ENCODE measurements around the gene CA10. TPM values are rescaled to one million over a fixed set of nuclear protein-coding genes. Genes with fewer than 3 reads are reported as not detected.

The CA10 gene
- polyA plus RNA-seq, 1 donor from 2014 or later: 6.2 TPM

DNA sequence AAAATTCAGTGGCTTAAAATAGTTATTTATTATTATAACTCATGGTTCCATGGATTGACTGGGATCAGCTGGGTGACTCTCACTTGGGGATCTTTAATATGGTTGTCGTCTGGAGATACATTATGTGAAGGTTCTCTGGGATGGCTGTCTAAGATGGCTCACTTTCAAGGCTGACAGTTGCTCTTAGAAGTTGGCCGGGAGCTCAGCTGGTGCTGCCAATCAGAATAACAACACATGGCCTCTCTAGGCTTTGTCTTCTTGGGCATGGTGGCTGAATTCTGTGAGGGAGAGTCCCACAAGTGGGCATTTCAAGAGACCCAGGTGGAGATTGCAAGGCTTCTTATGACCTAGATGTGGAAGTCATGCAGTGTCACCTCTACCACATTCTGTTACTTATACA lies 269.7 kb downstream of the CA10 start:
- no peak overlapping the region for H3K4me2 ChIP-seq (ENCODE audit: low read length)
- H3F3A ChIP-seq (ENCODE audit: insufficient read depth, low read length, poor library complexity, severe bottlenecking): no peaks in the 10 kb centered on the region
- no peaks in the 10 kb centered on the region for H3K79me2 ChIP-seq (replicated peaks; ENCODE audit: insufficient read depth, low read length)
- H3K27me3 ChIP-seq (ENCODE audit: insufficient read depth, low read depth, low read length): no peaks in the 10 kb centered on the region
- no peaks in the 10 kb centered on the region for H3K9me3 ChIP-seq (ENCODE audit: low read length)
- H2AFZ ChIP-seq (ENCODE audit: low read depth, low read length): no peak overlapping the region
- TF ChIP-seq TAF1 (IDR thresholded peaks at IDR 0.05; ENCODE audit: low read depth): no peak
- no peaks in the 10 kb centered on the region for H3K36me3 ChIP-seq (ENCODE audit: insufficient read depth, low read length)
- no peaks in the 10 kb centered on the region for H4K20me1 ChIP-seq (ENCODE audit: insufficient read depth)
- H3K9me2 ChIP-seq (ENCODE audit: insufficient read depth, low read length): no peaks in the 10 kb centered on the region
- no peak overlapping the region for H3K4me3 ChIP-seq (ENCODE audit: low read length)
- H3K9ac ChIP-seq (ENCODE audit: low read length): no peak overlapping the region
- H3K27ac ChIP-seq (ENCODE audit: low read length): no peak overlapping the region

DNA sequence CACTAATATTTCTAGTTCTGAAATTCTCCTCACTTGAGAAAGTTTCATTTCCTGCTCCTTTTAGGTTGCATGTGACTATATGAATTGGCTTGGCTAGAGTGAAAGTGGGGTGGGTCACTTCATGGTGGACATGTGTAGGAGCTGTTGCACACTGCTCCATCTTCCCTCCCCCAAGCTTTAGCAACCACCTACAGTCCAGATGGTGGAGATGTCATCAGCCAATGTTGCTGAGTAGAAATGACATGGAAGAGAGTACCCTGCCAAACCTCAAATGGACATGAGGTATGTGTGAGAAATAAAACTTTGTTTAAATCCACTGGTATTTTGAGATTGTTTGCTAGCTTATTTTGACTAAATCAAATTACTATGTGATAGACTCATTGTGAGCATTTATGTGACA lies 281.5 kb downstream of the CA10 start:
- H3F3A ChIP-seq (ENCODE audit: insufficient read depth, low read length, poor library complexity, severe bottlenecking): no peaks in the 10 kb centered on the region
- no peak overlapping the region for H2AFZ ChIP-seq (ENCODE audit: low read depth, low read length)
- H3K27ac ChIP-seq (ENCODE audit: low read length): no peak overlapping the region
- no peak overlapping the region for H3K9ac ChIP-seq (ENCODE audit: low read length)
- no peaks in the 10 kb centered on the region for H3K9me2 ChIP-seq (ENCODE audit: insufficient read depth, low read length)
- H3K79me2 ChIP-seq (replicated peaks; ENCODE audit: insufficient read depth, low read length): no peaks in the 10 kb centered on the region
- H3K4me3 ChIP-seq (ENCODE audit: low read length): no peak overlapping the region
- H4K20me1 ChIP-seq (ENCODE audit: insufficient read depth): no peaks in the 10 kb centered on the region
- no peak for TF ChIP-seq RAD21 (conservative IDR thresholded peaks at IDR 0.05)
- no peak for TF ChIP-seq TAF1 (IDR thresholded peaks at IDR 0.05; ENCODE audit: low read depth)
- TF ChIP-seq EZH2 (IDR thresholded peaks at IDR 0.05; ENCODE audit: borderline replicate concordance, insufficient read depth, low read length, poor library complexity, severe bottlenecking): no peak
- no peak for TF ChIP-seq SMC3 (conservative IDR thresholded peaks at IDR 0.05; ENCODE audit: poor library complexity)
- TF ChIP-seq, protein P1, sequence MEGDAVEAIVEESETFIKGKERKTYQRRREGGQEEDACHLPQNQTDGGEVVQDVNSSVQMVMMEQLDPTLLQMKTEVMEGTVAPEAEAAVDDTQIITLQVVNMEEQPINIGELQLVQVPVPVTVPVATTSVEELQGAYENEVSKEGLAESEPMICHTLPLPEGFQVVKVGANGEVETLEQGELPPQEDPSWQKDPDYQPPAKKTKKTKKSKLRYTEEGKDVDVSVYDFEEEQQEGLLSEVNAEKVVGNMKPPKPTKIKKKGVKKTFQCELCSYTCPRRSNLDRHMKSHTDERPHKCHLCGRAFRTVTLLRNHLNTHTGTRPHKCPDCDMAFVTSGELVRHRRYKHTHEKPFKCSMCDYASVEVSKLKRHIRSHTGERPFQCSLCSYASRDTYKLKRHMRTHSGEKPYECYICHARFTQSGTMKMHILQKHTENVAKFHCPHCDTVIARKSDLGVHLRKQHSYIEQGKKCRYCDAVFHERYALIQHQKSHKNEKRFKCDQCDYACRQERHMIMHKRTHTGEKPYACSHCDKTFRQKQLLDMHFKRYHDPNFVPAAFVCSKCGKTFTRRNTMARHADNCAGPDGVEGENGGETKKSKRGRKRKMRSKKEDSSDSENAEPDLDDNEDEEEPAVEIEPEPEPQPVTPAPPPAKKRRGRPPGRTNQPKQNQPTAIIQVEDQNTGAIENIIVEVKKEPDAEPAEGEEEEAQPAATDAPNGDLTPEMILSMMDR (IDR thresholded peaks at IDR 0.05; ENCODE audit: poor library complexity, severe bottlenecking): no peak
- TF ChIP-seq, protein P2, sequence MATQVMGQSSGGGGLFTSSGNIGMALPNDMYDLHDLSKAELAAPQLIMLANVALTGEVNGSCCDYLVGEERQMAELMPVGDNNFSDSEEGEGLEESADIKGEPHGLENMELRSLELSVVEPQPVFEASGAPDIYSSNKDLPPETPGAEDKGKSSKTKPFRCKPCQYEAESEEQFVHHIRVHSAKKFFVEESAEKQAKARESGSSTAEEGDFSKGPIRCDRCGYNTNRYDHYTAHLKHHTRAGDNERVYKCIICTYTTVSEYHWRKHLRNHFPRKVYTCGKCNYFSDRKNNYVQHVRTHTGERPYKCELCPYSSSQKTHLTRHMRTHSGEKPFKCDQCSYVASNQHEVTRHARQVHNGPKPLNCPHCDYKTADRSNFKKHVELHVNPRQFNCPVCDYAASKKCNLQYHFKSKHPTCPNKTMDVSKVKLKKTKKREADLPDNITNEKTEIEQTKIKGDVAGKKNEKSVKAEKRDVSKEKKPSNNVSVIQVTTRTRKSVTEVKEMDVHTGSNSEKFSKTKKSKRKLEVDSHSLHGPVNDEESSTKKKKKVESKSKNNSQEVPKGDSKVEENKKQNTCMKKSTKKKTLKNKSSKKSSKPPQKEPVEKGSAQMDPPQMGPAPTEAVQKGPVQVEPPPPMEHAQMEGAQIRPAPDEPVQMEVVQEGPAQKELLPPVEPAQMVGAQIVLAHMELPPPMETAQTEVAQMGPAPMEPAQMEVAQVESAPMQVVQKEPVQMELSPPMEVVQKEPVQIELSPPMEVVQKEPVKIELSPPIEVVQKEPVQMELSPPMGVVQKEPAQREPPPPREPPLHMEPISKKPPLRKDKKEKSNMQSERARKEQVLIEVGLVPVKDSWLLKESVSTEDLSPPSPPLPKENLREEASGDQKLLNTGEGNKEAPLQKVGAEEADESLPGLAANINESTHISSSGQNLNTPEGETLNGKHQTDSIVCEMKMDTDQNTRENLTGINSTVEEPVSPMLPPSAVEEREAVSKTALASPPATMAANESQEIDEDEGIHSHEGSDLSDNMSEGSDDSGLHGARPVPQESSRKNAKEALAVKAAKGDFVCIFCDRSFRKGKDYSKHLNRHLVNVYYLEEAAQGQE (IDR thresholded peaks at IDR 0.05; ENCODE audit: borderline replicate concordance): no peak
- TF ChIP-seq EP300 (conservative IDR thresholded peaks at IDR 0.05; ENCODE audit: poor library complexity, severe bottlenecking): no peak
- no peak for TF ChIP-seq POLR2AphosphoS5 (IDR thresholded peaks at IDR 0.05)
- H3K9me3 ChIP-seq (ENCODE audit: low read length): no peaks in the 10 kb centered on the region
- H3K4me2 ChIP-seq (ENCODE audit: low read length): no peak overlapping the region
- no peaks in the 10 kb centered on the region for H3K36me3 ChIP-seq (ENCODE audit: insufficient read depth, low read length)
- H3K27me3 ChIP-seq (ENCODE audit: insufficient read depth, low read depth, low read length): no peaks in the 10 kb centered on the region

GRCh38 chr17:51873302-51873701 lies 285.2 kb downstream of the CA10 start:
- H3K4me3 ChIP-seq (ENCODE audit: low read length): no peak overlapping the region
- no peak overlapping the region for H3K27ac ChIP-seq (ENCODE audit: low read length)
- no peaks in the 10 kb centered on the region for H3K9me2 ChIP-seq (ENCODE audit: insufficient read depth, low read length)
- no peak for TF ChIP-seq TAF1 (IDR thresholded peaks at IDR 0.05; ENCODE audit: low read depth)
- no peak for TF ChIP-seq EZH2 (IDR thresholded peaks at IDR 0.05; ENCODE audit: borderline replicate concordance, insufficient read depth, low read length, poor library complexity, severe bottlenecking)
- no peak for TF ChIP-seq POLR2AphosphoS5 (IDR thresholded peaks at IDR 0.05)
- TF ChIP-seq MXI1 (conservative IDR thresholded peaks at IDR 0.05; ENCODE audit: poor library complexity, severe bottlenecking): no peak
- TF ChIP-seq, protein P2 (IDR thresholded peaks at IDR 0.05; ENCODE audit: borderline replicate concordance): no peak
- no peak for TF ChIP-seq RAD21 (conservative IDR thresholded peaks at IDR 0.05)
- no peaks in the 10 kb centered on the region for H3K27me3 ChIP-seq (ENCODE audit: insufficient read depth, low read depth, low read length)
- H3K79me2 ChIP-seq (replicated peaks; ENCODE audit: insufficient read depth, low read length): no peaks in the 10 kb centered on the region
- H3K9me3 ChIP-seq (ENCODE audit: low read length): no peaks in the 10 kb centered on the region
- no peaks in the 10 kb centered on the region for H3F3A ChIP-seq (ENCODE audit: insufficient read depth, low read length, poor library complexity, severe bottlenecking)
- no peak overlapping the region for H2AFZ ChIP-seq (ENCODE audit: low read depth, low read length)
- no peak overlapping the region for H3K4me2 ChIP-seq (ENCODE audit: low read length)
- H4K20me1 ChIP-seq (ENCODE audit: insufficient read depth): no peaks in the 10 kb centered on the region
- H3K36me3 ChIP-seq (ENCODE audit: insufficient read depth, low read length): no peaks in the 10 kb centered on the region
- no peak overlapping the region for H3K9ac ChIP-seq (ENCODE audit: low read length)
